MM.1S (cell line): ENCODE data around the gene ADGRD1.

ENCODE experiments used
- DNase-seq: peaks from one replicate; pipeline ENCODE4 v3.0.0-alpha.2; 2015
- H2AFZ ChIP-seq: fragments of 300-600 bp; sonication (generic); 2 replicates; pipeline ENCODE4 v1.6.0; 2016; ENCODE audit warnings: antibody characterized with exemption, low read length
- H3F3A ChIP-seq: fragments of 300-600 bp; sonication (generic); 2 replicates; pipeline ENCODE4 v1.6.1; 2016; ENCODE audit warnings: mild to moderate bottlenecking, antibody characterized with exemption, low read length, moderate library complexity, mixed read lengths; ENCODE audit not compliant: insufficient read depth
- H3K27ac ChIP-seq: fragments of 300-600 bp; sonication (generic); 2 replicates; pipeline ENCODE4 v1.5.1; 2016; ENCODE audit warnings: mild to moderate bottlenecking, low read length
- H3K27me3 ChIP-seq: fragments of 300-600 bp; sonication (generic); replicated peaks from 2 replicates; pipeline ENCODE4 v1.6.0; 2016; ENCODE audit warnings: low read length; ENCODE audit not compliant: insufficient read depth
- H3K36me3 ChIP-seq: fragments of 300-600 bp; sonication (generic); replicated peaks from 2 replicates; pipeline ENCODE4 v1.6.1; 2016; ENCODE audit warnings: mild to moderate bottlenecking, low read length, mixed read lengths; ENCODE audit not compliant: insufficient read depth
- H3K4me1 ChIP-seq: fragments of 300-600 bp; sonication (generic); 2 replicates; pipeline ENCODE4 v1.6.1; 2016; ENCODE audit warnings: low read length, mixed read lengths
- H3K4me2 ChIP-seq: fragments of 300-600 bp; sonication (generic); 2 replicates; pipeline ENCODE4 v1.6.0; 2016; ENCODE audit warnings: low read depth, low read length
- H3K4me3 ChIP-seq: fragments of 300-600 bp; sonication (generic); 2 replicates; pipeline ENCODE4 v1.5.1; 2016; ENCODE audit warnings: low read length, mixed read lengths
- H3K79me2 ChIP-seq: fragments of 300-600 bp; sonication (generic); 2 replicates; pipeline ENCODE4 v1.6.1; 2016; ENCODE audit warnings: mixed run types, low read length, mixed read lengths
- H3K9ac ChIP-seq: fragments of 300-600 bp; sonication (generic); 2 replicates; pipeline ENCODE4 v1.6.1; 2016; ENCODE audit warnings: low read length, mixed read lengths
- H3K9me2 ChIP-seq: fragments of 300-600 bp; sonication (generic); replicated peaks from 2 replicates; pipeline ENCODE4 v1.6.1; 2016; ENCODE audit warnings: mild to moderate bottlenecking, low read length, mixed read lengths; ENCODE audit not compliant: insufficient read depth
- H3K9me3 ChIP-seq: fragments of 300-600 bp; sonication (generic); replicated peaks from 2 replicates; pipeline ENCODE4 v1.6.1; 2016; ENCODE audit warnings: mild to moderate bottlenecking, low read length, mixed read lengths; ENCODE audit not compliant: insufficient read depth
- H4K20me1 ChIP-seq: fragments of 300-600 bp; sonication (generic); 2 replicates; pipeline ENCODE4 v1.6.1; 2016; ENCODE audit warnings: mild to moderate bottlenecking, low read length, moderate library complexity, mixed read lengths; ENCODE audit not compliant: insufficient read depth
- CTCF ChIP-seq: fragments of 300-600 bp; sonication (generic); IDR thresholded peaks from 2 replicates; pipeline ENCODE4 v1.5.1; 2016; ENCODE audit warnings: antibody characterized with exemption, low read length, mixed read lengths
- EZH2 ChIP-seq: fragments of 300-600 bp; sonication (generic); optimal IDR thresholded peaks from 2 replicates; pipeline ENCODE3; 2017; ENCODE audit warnings: low read depth, mild to moderate bottlenecking, antibody characterized with exemption, low read length, mixed read lengths
- EZH2phosphoT487 ChIP-seq: fragments of 300-600 bp; sonication (generic); IDR thresholded peaks from 2 replicates; pipeline ENCODE4 v1.6.1; 2018; ENCODE audit warnings: antibody characterized with exemption, low read length

ADGRD1 gene

DNA sequence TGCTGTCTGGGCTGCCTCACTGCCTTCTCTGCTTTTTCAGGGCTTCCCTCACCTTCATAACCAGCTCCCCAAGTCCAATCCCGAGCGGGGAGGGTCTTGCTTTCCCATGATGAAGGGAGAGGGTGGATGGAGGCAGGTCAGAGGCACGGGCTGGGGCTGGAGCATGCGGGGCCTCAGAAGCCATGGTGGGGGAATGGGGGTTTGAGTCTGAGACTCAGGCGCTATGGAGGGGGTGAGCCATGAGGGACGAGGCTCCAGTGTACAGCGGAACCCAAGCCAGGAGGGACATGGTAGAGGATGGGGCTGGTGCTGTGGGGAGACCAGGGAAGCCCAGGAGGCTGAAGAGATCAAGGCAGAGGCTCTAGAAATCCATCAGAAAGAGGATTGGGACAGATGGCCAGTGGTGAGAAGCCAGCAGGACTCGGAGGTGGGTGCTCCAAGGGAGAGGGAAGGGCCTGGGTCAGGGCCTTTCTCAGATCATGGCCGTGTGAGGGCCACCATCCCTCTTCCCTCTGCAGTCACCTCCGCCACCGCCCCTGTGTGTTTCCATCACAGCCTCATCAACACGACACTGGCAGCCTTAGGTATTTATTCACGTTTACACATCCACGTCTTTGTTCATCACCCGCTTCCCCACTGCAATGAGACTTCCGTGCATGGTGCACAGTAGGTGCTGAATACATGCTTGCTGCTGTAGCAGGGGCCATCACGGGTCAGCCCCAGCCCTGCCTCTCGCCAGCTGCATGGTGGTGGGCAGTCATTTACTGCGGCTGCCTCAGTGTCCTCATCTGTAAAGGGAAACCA, 144.7 kb downstream of the ADGRD1 start:
- no peak for DNase-seq
- Histone ChIP-seq H3K27me3 (no peaks in the 10 kb centered on the region), H3K4me3 (no peak overlapping the region), H3K36me3 (no peaks in the 10 kb centered on the region), H3K4me1 (peaks cover 20% of the 10 kb centered on the region), H3K9me3 (no peaks in the 10 kb centered on the region), H3K79me2 (no peaks in the 10 kb centered on the region), H3K27ac (no peak overlapping the region), H4K20me1 (no peaks in the 10 kb centered on the region), H2AFZ (no peak overlapping the region), H3K9me2 (no peaks in the 10 kb centered on the region), H3K4me2 (no peak overlapping the region), H3F3A (no peaks in the 10 kb centered on the region), H3K9ac (no peak overlapping the region)
- TF ChIP-seq EZH2phosphoT487 (no peak), EZH2 (no peak), CTCF (no peak)

DNA sequence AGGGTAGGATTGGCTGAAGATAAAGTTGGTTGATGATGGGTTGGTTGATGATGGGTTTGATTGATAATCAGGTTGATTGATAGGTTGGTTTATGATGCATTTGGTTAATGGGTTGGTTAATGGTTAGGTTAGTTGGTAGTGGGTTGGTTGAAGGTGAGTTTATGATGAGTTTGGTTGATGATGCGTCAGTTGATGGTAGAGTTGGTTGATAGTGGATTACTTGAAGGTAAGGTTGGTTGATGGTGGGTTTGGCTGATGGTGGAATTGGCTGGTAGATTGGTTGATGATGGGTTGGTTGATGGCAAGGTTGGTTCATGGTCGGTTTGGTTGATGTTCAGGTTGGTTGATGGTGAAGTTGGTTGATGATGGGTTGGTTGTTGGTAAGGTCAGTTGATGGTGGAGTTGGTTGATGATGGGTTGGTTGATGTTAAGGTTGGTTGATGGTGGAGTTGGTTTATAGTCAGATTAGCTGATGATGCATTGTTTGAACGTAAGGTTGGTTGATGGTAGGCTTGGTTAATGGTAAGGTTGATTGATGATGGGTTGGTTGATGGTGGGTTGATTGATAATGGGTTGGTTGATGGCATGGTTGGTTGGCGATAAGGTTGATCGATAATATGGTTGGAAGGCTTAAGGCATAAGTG, 146.4 kb downstream of the ADGRD1 start:
- no peak overlapping the region for H3K27ac ChIP-seq
- H3K9ac ChIP-seq = no peak overlapping the region
- H4K20me1 ChIP-seq = no peaks in the 10 kb centered on the region
- H2AFZ ChIP-seq = no peak overlapping the region
- H3K4me3 ChIP-seq = no peak overlapping the region
- no peaks in the 10 kb centered on the region for H3K9me3 ChIP-seq
- H3K27me3 ChIP-seq = no peaks in the 10 kb centered on the region
- no peaks in the 10 kb centered on the region for H3K36me3 ChIP-seq
- H3K9me2 ChIP-seq = no peaks in the 10 kb centered on the region
- no peaks in the 10 kb centered on the region for H3K79me2 ChIP-seq
- no peak for DNase-seq
- no peaks in the 10 kb centered on the region for H3F3A ChIP-seq
- peaks cover 12% of the 10 kb centered on the region for H3K4me1 ChIP-seq
- TF ChIP-seq EZH2phosphoT487 = no peak
- no peak for TF ChIP-seq CTCF
- TF ChIP-seq EZH2 = no peak
- H3K4me2 ChIP-seq = no peak overlapping the region

GRCh38 chr12:131101006-131101405, 147.3 kb downstream of the ADGRD1 start:
- no peaks in the 10 kb centered on the region for H3K9me3 ChIP-seq
- TF ChIP-seq EZH2 = no peak
- TF ChIP-seq EZH2phosphoT487 = no peak
- no peak for TF ChIP-seq CTCF
- H2AFZ ChIP-seq = no peak overlapping the region
- H3K79me2 ChIP-seq = no peaks in the 10 kb centered on the region
- H3K36me3 ChIP-seq = no peaks in the 10 kb centered on the region
- no peaks in the 10 kb centered on the region for H3K9me2 ChIP-seq
- H3K4me1 ChIP-seq = peaks cover 12% of the 10 kb centered on the region
- no peak overlapping the region for H3K9ac ChIP-seq
- H3K27ac ChIP-seq = no peak overlapping the region
- DNase-seq = no peak
- H4K20me1 ChIP-seq = no peaks in the 10 kb centered on the region
- no peak overlapping the region for H3K4me3 ChIP-seq
- H3K27me3 ChIP-seq = no peaks in the 10 kb centered on the region
- H3F3A ChIP-seq = no peaks in the 10 kb centered on the region
- no peak overlapping the region for H3K4me2 ChIP-seq
